Astrocyte of the spinal cord (primary cell): ENCODE measurements around the gene SH3BGRL2.

Experiments
- DNase-seq: peaks from one replicate; pipeline ENCODE4 v3.0.0; 2011; ENCODE audit warnings: low read depth, low spot score
- H3K4me3 ChIP-seq: 2 replicates; pipeline ENCODE4 v1.5.1; 2011; ENCODE audit warnings: low read depth, mild to moderate bottlenecking, low read length, moderate library complexity
- in situ Hi-C: cut with HindIII; loops from 2 replicates; pipeline ENCODE4 v1.10.0; 2017; ENCODE audit warnings: low sequenced_read_pairs
- TF ChIP-seq, protein P1 (sequence below): IDR thresholded peaks from 2 replicates; pipeline ENCODE4 v1.5.1; 2012; ENCODE audit warnings: low read depth, mild to moderate bottlenecking, low read length, inconsistent platforms

The SH3BGRL2 gene

DNA sequence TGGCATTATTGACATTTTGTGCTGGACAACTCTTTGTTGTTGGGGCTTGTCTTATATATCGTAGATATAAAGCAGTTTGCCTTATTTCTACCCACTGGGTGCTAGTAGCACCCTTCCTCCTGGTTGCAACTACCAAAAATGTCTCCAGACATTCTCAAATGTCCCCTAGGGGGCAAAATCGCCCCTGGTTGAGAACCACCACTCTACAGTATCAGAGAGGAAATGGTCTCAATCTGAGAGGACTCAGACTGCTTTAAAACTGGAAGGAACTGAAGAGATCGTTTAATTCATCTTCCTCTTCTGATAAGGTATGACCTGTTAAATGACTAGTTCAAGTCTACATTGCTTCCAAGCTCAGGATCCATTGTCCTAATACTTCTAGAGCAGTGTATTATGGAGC, 14.9 kb downstream of the SH3BGRL2 start:
- H3K4me3 ChIP-seq, result no peak overlapping the region
- TF ChIP-seq, protein P1, sequence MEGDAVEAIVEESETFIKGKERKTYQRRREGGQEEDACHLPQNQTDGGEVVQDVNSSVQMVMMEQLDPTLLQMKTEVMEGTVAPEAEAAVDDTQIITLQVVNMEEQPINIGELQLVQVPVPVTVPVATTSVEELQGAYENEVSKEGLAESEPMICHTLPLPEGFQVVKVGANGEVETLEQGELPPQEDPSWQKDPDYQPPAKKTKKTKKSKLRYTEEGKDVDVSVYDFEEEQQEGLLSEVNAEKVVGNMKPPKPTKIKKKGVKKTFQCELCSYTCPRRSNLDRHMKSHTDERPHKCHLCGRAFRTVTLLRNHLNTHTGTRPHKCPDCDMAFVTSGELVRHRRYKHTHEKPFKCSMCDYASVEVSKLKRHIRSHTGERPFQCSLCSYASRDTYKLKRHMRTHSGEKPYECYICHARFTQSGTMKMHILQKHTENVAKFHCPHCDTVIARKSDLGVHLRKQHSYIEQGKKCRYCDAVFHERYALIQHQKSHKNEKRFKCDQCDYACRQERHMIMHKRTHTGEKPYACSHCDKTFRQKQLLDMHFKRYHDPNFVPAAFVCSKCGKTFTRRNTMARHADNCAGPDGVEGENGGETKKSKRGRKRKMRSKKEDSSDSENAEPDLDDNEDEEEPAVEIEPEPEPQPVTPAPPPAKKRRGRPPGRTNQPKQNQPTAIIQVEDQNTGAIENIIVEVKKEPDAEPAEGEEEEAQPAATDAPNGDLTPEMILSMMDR, result no peak
- in situ Hi-C loops, result no loop called here
- no peak for DNase-seq

DNA sequence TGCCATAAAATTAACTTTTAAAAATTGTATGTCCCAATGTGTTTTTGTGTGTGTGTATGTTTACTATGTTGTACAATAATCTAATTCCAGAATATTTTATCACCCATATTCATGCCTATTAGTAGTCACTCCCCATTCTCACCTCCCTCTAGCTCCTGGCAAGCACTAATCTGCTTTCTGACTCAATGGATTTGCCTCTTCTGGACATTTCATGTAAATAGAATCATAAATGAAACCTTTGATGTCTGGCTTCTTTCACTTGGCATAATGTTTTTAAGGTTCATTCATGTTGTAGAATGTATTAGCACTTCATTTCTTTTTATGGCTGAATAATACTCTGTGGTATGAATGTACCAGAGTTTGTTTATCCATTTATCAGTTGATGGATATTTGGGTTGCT, 15.4 kb downstream of the SH3BGRL2 start:
- in situ Hi-C loops, result no loop called here
- no peak for DNase-seq
- TF ChIP-seq, protein P1, result no peak
- no peak overlapping the region for H3K4me3 ChIP-seq

DNA sequence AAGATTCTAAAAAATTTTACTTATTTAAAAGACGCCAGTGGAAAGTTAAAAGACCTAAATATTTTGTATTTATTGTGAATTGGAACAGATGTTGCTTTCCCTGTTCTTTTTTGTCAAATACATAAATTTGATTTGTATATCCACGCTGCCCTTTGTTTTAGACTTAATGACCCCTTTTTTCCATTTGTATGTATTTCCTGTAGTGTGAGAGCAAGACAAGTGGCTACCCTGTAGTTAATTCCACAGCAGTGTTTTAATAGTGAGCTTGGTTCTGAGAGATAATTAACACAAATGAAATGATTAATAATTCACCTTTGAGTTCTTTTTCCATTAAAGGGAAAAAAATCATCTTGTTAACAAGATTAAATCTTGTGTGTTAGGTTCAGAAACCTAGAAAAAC, 16.6 kb downstream of the SH3BGRL2 start:
- DNase-seq, result no peak
- TF ChIP-seq, protein P1, result no peak
- in situ Hi-C loops, result no loop called here
- no peak overlapping the region for H3K4me3 ChIP-seq

DNA sequence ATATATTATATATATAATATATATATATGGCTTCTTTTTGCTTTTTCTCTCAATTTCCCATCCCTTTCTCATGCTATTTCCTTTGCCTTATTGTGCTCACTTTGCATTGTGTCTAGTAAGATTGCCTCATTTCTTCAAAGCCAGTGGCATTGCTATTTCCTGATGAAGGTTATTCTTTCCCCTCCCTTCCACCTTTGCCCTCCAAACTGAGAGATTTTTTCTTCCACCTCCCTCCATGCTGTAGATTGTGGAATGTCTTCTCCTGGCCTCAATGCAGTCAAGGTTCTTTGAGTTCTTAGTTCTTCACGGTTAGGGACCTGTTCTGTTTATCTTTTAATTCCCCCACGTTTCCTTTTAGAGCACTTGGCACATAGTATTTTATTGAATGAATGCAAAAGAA, 17.2 kb downstream of the SH3BGRL2 start:
- TF ChIP-seq, protein P1, result no peak
- H3K4me3 ChIP-seq, result no peak overlapping the region
- in situ Hi-C loops, result no loop called here
- DNase-seq, result no peak

DNA sequence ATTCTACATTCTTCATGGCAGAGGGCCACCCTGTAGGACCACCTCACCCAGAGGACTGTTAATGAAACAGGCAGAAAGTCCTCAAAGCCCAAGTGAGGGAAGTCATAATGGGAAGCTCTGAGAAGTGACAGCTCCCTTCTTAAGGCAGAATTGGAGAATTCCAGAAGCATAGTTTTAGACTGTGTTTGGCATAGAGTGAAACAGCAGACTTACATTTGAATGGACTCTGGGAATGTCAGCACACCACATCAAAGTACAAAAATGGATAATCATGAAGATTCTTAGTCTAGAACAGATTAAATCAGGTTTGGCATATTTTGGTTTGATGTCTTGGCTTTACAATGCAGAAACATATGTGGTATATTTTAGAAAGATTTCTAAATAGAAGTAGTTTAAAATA, 17.9 kb downstream of the SH3BGRL2 start:
- no peak for DNase-seq
- TF ChIP-seq, protein P1, result no peak
- in situ Hi-C loops, result no loop called here
- H3K4me3 ChIP-seq, result no peak overlapping the region

DNA sequence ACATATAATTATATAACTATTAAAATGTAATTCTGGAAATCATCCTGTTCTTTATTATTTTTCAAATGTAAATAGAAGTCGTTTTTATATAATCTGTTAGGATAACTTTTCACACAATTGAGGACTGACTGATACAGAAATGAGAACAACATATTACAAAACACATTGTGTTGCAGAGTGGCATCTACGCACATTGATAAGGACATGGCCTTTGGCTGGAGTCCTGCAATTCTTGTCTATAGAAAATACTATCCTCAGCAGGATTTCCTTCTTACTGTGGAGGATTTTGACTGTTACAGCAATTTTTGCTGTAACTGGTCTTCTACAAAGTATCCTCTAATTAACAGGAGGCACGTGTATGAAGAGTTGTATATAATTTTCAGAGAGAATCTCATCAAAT, 19.8 kb downstream of the SH3BGRL2 start:
- H3K4me3 ChIP-seq, result no peak overlapping the region
- in situ Hi-C loops, result no loop called here
- no peak for DNase-seq
- TF ChIP-seq, protein P1, result no peak

DNA sequence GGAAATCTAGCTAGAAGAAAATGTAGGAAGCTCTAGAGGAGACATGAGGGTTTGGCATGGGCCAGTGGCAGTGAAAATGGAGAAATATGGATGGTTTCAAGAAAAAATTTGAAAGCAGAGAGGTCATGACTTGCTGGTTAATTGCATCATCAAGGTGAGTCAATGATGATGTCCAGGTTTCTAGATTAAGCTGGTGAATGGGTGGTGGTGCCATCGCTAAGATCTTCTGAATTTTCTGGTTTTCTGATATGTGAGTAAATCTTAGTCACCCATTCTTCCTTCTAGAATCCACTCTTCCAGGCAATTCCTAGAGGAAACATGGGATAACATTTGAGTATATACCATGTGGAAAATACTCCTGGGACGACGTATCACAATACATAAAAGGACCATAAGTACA, 25.0 kb downstream of the SH3BGRL2 start:
- TF ChIP-seq, protein P1, result no peak
- in situ Hi-C loops, result no loop called here
- DNase-seq, result no peak
- no peak overlapping the region for H3K4me3 ChIP-seq
